Body of pancreas (tissue), 4 donors: ENCODE results near the gene STYX.

Experiments used
- CTCF ChIP-seq, 7 experiments: fragments of 450-650 bp in 4 of 7; fragments of 200-600 bp in 3 of 7; sonication (generic) in 3 of 7; IDR thresholded peaks; one replicate each; pipeline ENCODE4 v1.5.1; 2016 to 2019; ENCODE audit warnings: antibody characterized with exemption in 7 of 7
- POLR2A ChIP-seq, 3 donors: fragments of 450-650 bp; IDR thresholded peaks; one replicate each; pipeline ENCODE4 v1.6.1; 2016; ENCODE audit warnings: antibody characterized with exemption in 3 of 3, mild to moderate bottlenecking in 2 of 3

- TF ChIP-seq CTCF (IDR thresholded peaks at IDR 0.05), result peak; percentile 8 to 67 (median 45)
- TF ChIP-seq POLR2A (IDR thresholded peaks at IDR 0.05), result peak; percentile 71 to 93 (median 90)
Observed at GRCh38 chr14:52729925-52730708, at the start of gene STYX.
